ENCODE results near the gene OR4X1. TPM values are rescaled to one million over a fixed set of nuclear protein-coding genes. Genes with fewer than 3 reads are reported as not detected.

Gene OR4X1
- total and polyA plus RNA-seq, 2 of the 8 experiments (the other 6 are each of a cell fraction or from before 2014, with no cell fraction given) = not detected

DNA sequence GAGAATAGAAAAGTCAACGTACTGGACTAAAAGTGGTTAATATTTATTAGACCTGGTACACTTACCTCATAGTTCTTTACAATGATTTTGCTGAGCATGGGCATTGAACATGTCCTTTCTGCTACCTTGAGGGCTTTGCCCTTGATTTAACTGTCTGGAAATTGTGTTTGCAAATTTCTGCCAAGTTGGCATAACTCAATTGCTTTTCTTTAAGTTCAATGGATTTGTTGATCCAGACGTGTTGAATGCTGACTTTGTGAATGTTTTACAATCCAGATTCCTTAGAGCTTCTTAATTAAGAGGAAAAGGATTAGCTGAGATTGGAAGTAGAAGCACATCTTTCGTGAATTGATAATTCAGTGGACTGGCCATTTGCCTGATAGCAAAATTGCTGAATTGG, 25.9 kb upstream of the OR4X1 start (continued):
- TF ChIP-seq, protein P1, sequence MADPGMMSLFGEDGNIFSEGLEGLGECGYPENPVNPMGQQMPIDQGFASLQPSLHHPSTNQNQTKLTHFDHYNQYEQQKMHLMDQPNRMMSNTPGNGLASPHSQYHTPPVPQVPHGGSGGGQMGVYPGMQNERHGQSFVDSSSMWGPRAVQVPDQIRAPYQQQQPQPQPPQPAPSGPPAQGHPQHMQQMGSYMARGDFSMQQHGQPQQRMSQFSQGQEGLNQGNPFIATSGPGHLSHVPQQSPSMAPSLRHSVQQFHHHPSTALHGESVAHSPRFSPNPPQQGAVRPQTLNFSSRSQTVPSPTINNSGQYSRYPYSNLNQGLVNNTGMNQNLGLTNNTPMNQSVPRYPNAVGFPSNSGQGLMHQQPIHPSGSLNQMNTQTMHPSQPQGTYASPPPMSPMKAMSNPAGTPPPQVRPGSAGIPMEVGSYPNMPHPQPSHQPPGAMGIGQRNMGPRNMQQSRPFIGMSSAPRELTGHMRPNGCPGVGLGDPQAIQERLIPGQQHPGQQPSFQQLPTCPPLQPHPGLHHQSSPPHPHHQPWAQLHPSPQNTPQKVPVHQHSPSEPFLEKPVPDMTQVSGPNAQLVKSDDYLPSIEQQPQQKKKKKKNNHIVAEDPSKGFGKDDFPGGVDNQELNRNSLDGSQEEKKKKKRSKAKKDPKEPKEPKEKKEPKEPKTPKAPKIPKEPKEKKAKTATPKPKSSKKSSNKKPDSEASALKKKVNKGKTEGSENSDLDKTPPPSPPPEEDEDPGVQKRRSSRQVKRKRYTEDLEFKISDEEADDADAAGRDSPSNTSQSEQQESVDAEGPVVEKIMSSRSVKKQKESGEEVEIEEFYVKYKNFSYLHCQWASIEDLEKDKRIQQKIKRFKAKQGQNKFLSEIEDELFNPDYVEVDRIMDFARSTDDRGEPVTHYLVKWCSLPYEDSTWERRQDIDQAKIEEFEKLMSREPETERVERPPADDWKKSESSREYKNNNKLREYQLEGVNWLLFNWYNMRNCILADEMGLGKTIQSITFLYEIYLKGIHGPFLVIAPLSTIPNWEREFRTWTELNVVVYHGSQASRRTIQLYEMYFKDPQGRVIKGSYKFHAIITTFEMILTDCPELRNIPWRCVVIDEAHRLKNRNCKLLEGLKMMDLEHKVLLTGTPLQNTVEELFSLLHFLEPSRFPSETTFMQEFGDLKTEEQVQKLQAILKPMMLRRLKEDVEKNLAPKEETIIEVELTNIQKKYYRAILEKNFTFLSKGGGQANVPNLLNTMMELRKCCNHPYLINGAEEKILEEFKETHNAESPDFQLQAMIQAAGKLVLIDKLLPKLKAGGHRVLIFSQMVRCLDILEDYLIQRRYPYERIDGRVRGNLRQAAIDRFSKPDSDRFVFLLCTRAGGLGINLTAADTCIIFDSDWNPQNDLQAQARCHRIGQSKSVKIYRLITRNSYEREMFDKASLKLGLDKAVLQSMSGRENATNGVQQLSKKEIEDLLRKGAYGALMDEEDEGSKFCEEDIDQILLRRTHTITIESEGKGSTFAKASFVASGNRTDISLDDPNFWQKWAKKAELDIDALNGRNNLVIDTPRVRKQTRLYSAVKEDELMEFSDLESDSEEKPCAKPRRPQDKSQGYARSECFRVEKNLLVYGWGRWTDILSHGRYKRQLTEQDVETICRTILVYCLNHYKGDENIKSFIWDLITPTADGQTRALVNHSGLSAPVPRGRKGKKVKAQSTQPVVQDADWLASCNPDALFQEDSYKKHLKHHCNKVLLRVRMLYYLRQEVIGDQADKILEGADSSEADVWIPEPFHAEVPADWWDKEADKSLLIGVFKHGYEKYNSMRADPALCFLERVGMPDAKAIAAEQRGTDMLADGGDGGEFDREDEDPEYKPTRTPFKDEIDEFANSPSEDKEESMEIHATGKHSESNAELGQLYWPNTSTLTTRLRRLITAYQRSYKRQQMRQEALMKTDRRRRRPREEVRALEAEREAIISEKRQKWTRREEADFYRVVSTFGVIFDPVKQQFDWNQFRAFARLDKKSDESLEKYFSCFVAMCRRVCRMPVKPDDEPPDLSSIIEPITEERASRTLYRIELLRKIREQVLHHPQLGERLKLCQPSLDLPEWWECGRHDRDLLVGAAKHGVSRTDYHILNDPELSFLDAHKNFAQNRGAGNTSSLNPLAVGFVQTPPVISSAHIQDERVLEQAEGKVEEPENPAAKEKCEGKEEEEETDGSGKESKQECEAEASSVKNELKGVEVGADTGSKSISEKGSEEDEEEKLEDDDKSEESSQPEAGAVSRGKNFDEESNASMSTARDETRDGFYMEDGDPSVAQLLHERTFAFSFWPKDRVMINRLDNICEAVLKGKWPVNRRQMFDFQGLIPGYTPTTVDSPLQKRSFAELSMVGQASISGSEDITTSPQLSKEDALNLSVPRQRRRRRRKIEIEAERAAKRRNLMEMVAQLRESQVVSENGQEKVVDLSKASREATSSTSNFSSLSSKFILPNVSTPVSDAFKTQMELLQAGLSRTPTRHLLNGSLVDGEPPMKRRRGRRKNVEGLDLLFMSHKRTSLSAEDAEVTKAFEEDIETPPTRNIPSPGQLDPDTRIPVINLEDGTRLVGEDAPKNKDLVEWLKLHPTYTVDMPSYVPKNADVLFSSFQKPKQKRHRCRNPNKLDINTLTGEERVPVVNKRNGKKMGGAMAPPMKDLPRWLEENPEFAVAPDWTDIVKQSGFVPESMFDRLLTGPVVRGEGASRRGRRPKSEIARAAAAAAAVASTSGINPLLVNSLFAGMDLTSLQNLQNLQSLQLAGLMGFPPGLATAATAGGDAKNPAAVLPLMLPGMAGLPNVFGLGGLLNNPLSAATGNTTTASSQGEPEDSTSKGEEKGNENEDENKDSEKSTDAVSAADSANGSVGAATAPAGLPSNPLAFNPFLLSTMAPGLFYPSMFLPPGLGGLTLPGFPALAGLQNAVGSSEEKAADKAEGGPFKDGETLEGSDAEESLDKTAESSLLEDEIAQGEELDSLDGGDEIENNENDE (IDR thresholded peaks at IDR 0.05; ENCODE audit: insufficient replicate concordance, low read length) = no peak
